ENCODE measurements around the gene PDIK1L. TPM values are rescaled to one million over a fixed set of nuclear protein-coding genes. Genes with fewer than 3 reads are reported as not detected.

PDIK1L gene
- total RNA-seq, 2 experiments from 2014 or later, result 15.4 to 15.7 TPM

DNA sequence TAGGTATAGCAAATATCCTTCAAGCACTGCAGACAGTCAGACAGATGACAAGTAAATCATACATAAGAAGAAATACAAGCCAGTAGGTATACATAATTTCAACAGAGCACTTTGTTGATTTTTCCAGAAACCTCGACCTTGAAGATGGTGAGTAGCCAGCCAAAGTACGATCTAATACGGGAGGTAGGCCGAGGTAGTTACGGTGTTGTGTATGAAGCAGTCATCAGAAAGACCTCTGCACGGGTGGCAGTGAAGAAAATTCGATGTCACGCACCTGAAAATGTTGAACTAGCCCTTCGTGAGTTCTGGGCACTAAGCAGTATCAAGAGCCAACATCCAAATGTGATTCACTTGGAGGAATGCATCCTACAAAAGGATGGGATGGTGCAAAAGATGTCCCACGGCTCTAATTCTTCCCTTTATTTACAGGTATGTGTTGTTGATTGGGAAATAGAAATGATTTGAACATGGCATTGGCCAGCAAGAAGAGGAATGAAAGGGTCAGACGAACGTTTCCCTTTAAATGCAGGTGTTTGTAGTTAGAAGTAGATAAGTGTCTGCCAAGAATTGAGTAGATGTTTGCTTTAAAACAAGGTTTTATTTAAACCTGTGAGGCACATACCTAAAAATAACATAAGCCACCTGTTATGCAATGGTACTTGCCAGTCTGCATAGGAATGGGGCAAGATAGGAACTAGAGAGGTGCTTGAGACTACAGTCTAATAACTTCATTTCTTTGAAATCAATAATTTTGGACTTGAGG, 2.7 kb downstream of the PDIK1L start:
- CTCF ChIA-PET, result interaction anchor here (0.9 to 1.2 kb wide), 3 partner anchors 13 to 37 kb away, joined by 3 to 4 read pairs (median 3); no protein-coding TSS in a partner anchor
- POLR2A ChIA-PET, result no interaction called here

DNA sequence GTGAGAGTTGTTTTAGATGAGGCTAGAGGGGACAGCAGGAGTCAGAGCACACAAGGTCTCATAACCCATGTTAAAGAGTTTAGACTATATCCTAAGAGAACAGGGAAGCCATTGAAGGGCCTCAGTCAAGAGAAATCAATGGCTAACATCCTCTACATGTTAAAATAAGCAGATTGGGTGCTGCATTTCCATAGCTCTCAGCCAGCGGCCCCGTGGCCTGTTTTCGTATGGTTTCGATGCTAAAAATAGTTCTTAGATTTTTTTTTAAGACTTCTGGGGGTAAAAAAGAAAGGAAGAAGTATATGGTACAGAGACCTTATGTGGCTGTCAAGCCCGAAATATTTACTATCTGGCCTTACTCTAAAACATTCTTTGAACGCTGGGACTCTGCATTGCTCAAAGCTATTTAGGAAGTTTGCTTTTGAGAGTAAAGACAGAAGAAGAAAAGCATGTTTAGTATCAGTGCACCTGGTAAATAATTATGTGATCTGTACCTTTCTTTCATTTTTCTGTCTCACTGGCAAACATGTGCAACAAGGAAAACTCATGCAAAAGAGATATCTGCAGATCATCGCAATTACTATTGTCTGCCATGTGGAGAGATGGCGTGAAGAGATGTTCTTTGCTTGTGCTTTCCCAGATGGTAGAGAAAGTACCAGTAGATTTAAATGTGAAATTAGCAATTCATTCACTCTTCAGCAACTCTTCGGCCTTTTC, 8.4 kb downstream of the PDIK1L start:
- POLR2A ChIA-PET, result no interaction called here

DNA sequence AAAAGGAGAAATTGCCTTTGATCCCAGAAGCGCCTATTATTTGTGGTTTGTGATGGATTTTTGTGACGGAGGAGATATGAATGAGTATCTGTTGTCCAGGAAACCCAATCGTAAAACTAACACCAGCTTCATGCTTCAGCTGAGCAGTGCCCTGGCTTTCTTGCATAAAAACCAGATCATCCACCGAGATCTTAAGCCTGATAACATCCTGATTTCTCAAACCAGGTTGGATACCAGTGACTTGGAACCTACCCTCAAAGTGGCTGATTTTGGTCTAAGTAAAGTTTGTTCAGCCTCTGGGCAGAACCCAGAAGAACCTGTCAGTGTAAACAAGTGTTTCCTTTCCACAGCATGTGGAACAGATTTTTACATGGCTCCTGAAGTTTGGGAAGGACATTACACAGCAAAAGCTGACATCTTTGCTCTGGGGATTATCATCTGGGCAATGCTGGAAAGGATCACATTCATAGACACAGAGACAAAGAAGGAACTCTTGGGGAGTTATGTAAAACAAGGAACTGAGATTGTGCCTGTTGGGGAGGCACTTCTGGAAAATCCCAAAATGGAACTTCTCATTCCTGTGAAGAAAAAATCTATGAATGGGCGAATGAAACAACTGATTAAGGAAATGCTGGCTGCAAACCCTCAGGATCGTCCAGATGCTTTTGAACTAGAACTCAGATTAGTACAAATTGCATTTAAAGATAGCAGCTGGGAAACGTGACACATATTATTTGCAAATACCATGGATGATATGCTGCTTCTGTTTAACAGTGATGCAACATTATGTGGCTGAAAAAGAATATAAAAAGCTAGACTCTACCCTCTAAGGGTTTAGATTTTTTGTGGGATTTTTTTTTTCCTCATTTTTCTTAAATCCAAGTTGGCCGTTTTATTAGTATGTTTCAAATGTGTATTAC, 10.5 kb downstream of the PDIK1L start:
- ChIA-PET POLR2A (no interaction called here), CTCF (no interaction called here)

More for the DNA sequence above, 8.4 kb downstream of the PDIK1L start:
- CTCF ChIA-PET, result no interaction called here

DNA sequence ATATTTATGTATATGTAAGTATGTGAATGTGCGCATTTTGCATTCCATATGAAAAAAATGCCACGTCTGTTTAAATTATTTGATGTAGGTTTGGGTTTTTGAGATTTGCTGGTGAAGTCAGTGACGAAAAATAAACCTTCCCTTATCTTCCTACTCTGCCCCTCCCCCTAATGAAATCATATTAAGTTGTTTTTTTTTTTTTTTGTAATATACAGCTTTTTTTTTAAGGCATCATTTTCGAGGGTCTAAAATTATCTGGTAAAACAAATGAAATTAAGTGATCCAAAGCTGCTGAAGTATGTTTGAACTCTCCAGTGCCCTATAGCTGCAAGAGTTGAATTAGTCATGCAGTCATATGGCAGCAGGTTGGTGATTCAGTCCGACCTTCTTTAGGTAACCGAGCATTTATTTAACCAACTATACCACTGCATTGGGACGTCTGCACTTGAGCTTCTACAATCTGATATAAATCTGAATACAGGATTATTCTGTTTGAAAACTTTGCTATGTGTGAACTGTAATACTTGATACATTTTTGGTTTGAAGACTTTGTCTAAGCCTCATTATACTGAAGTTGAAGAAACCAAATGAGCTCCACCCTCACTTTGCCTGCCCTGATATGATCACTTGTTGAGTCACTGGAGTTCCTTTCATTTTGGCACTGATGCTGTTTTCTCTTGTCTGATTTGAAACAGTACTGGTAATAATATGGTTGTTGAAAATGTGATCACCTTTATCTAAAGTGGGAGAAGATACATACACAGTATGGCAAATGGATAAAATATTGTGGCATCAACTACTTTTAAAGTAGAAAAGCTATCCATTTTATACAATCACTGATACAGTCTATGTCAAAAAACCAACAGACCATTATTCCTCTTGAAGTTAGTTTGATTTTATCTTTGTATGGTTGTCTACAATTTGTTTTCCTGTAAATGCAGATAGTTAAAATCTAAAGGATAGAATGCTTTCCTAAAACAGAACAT, 11.7 kb downstream of the PDIK1L start:
- ChIA-PET CTCF (interaction anchor here (0.6 to 1.0 kb wide), 3 partner anchors 22 to 268 kb away, joined by 3 to 4 read pairs (median 4); no protein-coding TSS in a partner anchor), POLR2A (interaction anchor here (0.5 to 1.0 kb wide), 2 partner anchors 12 to 393 kb away, joined by 3 to 4 read pairs; partner anchors contain the start of gene PDIK1L)

DNA sequence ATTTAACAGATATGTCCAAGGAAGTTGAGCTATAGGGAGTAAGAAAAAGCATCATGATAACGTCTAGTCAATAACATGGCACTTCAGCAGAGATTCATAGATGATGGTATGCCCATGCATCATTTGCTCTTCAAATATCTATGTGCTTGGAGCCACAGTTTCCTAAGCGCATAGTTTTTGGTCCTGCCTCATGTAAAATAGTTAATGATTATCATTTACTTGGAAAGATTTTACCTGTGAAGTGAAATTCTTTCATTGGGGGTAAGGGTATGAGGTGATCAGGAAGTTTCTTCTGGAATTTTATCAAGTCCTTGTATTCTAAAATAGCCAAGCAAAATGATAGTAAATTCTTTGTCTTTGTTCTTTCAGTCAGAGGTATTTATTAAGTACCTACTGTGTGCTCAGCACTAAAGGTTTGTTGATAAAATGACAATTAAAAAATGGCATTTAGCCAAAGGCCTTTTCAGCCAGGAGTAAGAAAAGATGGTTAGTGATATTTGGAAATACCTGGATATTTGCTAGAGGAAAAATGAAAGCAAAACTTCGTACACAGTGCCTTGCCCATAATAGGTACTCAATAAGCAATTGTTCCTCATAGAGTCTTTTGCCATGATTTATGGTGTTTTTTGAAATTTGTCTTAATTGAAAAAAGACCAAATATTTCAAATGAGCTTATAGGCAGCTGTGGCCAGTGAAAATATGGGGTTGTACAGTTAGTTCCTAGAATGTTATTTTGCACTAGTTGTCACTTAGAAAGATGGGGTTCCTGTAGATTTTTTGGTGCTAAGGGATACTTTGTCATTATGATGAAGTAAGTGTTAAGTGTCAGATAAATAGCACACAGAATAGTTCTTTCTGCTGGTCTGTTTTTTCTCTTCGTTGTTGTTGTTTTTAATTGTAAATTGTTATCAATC, 13.1 kb downstream of the PDIK1L start:
- POLR2A ChIA-PET, result no interaction called here
- CTCF ChIA-PET, result interaction anchor here (1.0 to 1.1 kb wide), 2 partner anchors 20 to 21 kb away, joined by 3 read pairs; no protein-coding TSS in a partner anchor

DNA sequence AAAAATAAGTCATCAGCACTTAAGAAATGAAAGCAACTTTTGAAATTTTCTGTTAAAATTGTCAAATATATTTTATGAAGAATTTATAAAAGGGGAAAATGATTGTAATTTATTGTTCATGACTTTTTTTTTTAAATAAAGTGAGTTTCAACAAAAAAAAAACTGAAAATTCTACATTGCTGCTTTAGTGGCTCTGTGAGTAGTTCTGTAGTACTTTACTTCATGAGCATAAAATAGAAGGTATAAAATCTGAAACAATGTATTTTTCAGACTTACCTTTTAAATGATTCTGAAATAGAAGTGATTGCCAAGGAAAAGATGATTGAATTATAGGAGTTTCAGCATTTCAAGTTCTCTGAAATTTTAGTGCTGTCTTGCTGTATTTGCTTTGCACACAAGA, 13.8 kb downstream of the PDIK1L start:
- ChIA-PET CTCF (interaction anchor here (0.9 to 1.1 kb wide), 2 partner anchors 20 to 38 kb away, joined by 3 read pairs; no protein-coding TSS in a partner anchor), POLR2A (no interaction called here)

DNA sequence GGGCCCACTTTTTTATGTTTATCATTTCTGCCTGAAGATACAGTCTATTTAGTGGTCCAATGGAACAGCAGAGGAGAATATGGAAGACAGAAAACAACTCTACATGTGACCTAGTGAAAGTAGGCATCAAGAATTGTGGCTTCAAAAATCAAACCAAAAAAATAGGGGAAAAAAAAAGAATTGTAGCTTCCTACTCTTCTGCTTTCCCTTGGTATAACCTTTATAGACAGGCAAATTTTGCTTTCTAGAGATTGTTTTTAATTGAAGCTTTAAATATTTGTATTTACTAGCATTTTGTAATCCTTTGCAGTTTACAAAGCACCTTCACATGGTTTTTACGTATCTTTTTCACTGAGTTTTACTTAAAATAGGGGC, 14.3 kb downstream of the PDIK1L start:
- POLR2A ChIA-PET, result interaction anchor here (0.6 to 0.9 kb wide), 2 partner anchors 14 to 15 kb away, joined by 3 to 4 read pairs; partner anchors contain the start of gene PDIK1L

DNA sequence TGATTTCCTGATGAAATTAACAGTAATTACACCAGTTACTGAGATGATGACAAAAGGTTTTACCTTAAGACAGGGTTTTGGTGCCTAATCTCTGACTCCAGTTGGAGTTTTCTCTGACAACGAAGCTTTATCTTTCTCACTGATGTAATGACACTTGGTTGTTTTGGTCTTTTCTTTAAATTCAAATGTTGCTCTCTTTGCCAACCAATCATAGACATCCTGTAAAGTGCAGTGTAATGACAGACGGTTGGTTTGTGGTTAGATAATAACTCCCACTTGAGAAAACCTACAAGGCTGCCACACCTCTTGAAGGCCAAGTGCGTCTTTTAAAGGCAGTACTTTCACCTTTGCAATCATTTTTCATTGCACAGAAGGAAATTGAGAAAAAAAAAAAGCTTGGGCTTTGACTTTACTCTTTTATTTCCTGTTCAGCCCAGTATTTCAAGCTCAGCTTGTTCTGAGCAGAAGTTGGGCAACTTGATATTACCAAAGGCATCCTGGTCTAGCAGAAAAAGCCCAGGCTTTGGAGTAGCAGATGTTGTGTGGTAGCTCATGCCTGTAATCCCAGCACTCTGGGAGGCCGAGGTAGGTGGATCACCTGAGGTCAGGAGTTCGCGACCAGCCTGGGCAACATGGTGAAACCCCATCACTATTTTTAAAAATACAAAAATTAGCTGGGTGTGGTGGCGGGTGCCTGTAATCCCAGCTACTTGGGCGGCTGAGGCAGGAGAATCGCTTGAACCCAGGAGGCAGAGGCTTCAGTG, 14.9 kb downstream of the PDIK1L start:
- POLR2A ChIA-PET, result interaction anchor here (0.6 to 0.9 kb wide), 4 partner anchors 14 to 268 kb away, joined by 3 to 6 read pairs (median 4); partner anchors contain the start of gene PDIK1L
- CTCF ChIA-PET, result interaction anchor here (0.7 to 2.4 kb wide), 6 partner anchors 8 to 162 kb away, joined by 3 to 15 read pairs (median 4); no protein-coding TSS in a partner anchor

More for the DNA sequence above, 14.3 kb downstream of the PDIK1L start:
- CTCF ChIA-PET, result interaction anchor here (0.9 to 2.4 kb wide), 4 partner anchors 8 to 38 kb away, joined by 3 to 15 read pairs (median 4); no protein-coding TSS in a partner anchor

DNA sequence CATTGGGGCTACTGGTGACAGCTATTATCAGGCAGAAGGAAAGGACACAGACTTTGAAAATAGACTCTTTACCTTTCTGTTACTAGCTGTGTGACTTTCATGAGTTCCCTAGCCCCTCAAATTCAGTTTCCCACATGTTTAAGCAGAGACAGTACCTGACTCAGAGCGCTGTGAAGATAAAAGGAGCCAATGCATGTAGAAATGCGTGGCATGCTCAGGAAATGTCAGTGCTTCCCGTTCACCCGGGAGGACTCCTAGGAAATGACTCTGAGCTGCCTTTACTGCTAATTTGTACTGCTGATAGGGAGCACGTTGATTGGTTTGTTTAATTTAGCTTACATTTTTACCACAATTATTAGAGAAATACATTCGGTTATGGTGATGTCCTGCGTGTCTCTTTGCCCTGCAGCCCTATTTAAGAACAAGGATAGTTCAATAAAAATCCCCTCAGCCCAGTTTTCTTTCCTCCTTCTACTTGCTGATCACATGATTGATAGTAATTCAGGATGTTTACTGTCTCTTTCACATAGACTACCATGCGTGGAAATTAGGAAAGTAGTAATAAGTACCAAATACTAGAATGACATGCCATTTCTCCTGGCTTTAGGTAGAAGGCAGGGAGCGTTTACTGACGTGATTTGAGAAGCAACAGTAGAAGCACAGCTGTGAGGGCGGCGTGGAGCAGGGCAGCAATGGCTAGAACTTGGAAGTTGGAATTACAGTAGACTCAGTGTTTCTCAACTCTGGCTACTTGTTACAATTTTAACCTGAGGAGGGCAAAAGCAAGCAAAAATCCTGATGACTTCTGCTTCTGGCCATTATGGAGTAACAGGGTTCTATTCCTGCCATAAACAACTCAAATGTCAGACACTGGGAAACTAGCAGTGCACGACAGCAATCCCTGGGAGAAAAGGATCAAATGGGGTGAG, 15.9 kb downstream of the PDIK1L start:
- ChIA-PET CTCF (interaction anchor here (0.7 to 2.4 kb wide), 5 partner anchors 9 to 161 kb away, joined by 3 to 15 read pairs (median 4); no protein-coding TSS in a partner anchor), POLR2A (interaction anchor here (0.6 kb wide), 1 partner anchor 267 kb away, joined by 6 read pairs; no protein-coding TSS in a partner anchor)

DNA sequence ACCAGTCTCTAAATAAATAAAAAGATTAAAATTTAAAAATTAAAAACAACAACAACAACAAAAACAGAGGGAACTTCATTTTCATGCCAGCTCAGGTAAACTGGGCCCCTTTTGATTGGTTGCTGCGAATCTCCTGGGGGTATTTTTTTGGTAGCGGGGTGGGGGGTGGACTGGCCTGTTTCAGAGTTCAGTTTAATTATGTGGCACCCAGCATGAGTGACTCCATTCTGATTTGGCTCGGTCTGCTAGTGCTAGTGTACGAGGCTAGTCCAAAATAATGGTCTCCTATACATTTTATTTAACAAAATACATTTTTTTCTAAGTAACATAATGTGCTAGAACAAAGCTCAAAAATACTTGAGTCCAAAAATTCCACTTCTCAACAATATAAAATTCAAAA, 18.2 kb downstream of the PDIK1L start:
- ChIA-PET CTCF (no interaction called here), POLR2A (no interaction called here)

DNA sequence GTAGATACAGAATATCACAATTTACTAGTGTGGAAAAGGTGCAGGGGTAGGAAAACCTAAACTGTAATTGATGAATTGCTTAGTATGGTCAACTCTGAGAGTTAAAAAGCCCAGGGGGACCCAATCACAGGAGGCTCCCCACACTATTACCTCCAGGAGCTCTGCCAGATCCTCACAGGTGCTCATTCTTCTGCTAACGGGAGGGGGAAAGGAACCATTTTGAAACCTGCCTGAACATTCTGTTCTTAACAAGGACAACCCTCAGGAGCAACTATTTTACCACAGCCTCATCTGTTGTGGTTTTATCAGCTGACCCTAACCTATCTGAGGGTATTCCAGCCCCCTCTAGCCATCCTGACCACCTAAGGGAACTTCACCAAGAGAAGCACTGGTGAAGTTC, 19.1 kb downstream of the PDIK1L start:
- ChIA-PET CTCF (interaction anchor here (0.6 kb wide), 1 partner anchor 72 kb away, joined by 4 read pairs; no protein-coding TSS in a partner anchor), POLR2A (no interaction called here)

DNA sequence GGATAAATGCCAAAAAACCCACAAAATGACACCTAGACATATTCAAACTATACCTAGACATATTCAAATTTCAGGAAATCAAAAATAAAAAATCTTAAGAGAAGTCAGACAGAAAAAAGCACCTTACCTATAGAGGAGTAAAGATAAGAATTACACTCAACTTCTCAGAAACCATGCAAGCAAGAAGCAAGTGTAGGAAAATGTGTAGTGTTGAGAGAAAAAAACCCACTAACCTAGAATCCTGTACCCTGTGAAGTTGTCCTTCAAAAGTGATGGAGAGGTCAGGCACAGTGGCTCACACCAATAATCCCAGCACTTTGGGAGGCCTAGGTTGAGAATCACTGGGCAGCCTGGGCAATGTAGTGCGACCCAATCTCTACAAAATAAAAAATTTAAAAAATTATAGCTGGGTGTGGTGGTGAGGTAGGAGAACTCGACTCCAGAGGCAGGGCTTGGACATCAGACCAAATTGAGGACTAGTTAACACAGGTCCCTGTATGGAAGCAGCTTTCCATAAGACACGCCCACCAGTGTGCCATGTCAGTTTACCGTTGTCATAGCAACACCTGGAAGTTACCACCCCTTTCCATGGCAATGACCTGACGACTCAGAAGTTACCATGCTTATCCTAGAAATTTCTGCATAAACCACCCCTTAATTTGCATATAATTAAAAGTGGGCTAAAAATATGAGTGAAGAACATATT, 20.7 kb downstream of the PDIK1L start:
- ChIA-PET POLR2A (no interaction called here), CTCF (no interaction called here)

DNA sequence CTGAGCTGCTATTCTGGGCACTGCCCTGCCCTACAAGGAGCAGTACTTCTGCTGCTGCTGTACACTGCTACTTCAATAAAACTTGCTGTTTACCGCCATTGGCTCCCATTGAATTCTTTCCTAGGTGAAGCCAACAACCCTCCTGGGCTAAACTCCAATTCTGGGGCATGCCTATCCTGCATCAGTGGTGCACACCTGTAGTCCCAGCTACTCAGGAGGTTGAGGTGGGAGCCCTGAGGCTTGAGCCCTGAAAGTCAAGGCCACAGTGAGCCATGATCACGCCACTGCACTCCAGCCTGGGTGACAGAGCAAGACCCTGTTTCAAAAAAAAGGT, 21.2 kb downstream of the PDIK1L start:
- ChIA-PET POLR2A (no interaction called here), CTCF (no interaction called here)

DNA sequence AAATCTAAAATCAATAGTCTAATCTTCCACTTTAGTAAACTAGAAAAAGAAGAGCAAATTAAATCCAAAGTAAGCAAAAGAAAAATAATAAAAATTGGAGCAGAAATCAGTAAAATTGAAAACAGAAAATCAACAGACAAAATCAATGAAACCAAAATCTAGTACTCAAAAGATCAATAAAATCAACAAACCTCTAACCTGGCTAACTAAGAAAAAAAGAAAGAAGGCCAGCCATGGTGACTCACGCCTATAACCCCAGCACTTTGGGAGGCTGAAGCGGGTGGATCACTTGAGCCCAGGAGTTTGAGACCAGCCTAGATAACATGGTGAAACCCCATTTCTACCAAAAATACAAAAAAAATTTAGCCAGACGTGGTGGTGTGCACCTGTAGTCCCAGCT, 22.8 kb downstream of the PDIK1L start:
- ChIA-PET POLR2A (no interaction called here), CTCF (interaction anchor here (0.7 kb wide), 1 partner anchor 1780 kb away, joined by 4 read pairs; no protein-coding TSS in a partner anchor)
